Omental fat pad (tissue), 4 donors: Measurements from ENCODE around the gene NUDT13. TPM values are rescaled to one million over a fixed set of nuclear protein-coding genes. Genes with fewer than 3 reads are reported as not detected.

Experiments
- ATAC-seq: fragments of 150-250 bp; one replicate; pipeline ENCODE4 v1.9.1; 2016; ENCODE audit warnings: mild to moderate bottlenecking, moderate library complexity; ENCODE audit not compliant: low FRiP score
- DNase-seq: peaks from one replicate; pipeline ENCODE4 v3.0.0-alpha.2; 2019; ENCODE audit warnings: low spot score
- CTCF ChIP-seq, 3 donors: fragments of 450-650 bp; IDR thresholded peaks; one replicate each; pipeline ENCODE4 v1.5.1; 2016 to 2017; ENCODE audit warnings: antibody characterized with exemption in 3 of 3, mild to moderate bottlenecking in 3 of 3, moderate library complexity in 2 of 3
- total RNA-seq, 4 donors: library from RNA; depleted of rRNA; stranded (reverse); fragments of >200 nt; gene quantifications; one replicate each; pipeline ENCODE4 v1.1.0, GENCODE V29; 2016

Gene NUDT13
- total RNA-seq, 4 donors from 2014 or later: 1.6 to 2.4 (median 2.2) TPM

- TF ChIP-seq CTCF (IDR thresholded peaks at IDR 0.05): no peak
- ATAC-seq: peak; percentile 78
- DNase-seq: no peak
These were observed 33.7 kb upstream of the NUDT13 start for GRCh38 chr10:73076360-73077183.

DNA sequence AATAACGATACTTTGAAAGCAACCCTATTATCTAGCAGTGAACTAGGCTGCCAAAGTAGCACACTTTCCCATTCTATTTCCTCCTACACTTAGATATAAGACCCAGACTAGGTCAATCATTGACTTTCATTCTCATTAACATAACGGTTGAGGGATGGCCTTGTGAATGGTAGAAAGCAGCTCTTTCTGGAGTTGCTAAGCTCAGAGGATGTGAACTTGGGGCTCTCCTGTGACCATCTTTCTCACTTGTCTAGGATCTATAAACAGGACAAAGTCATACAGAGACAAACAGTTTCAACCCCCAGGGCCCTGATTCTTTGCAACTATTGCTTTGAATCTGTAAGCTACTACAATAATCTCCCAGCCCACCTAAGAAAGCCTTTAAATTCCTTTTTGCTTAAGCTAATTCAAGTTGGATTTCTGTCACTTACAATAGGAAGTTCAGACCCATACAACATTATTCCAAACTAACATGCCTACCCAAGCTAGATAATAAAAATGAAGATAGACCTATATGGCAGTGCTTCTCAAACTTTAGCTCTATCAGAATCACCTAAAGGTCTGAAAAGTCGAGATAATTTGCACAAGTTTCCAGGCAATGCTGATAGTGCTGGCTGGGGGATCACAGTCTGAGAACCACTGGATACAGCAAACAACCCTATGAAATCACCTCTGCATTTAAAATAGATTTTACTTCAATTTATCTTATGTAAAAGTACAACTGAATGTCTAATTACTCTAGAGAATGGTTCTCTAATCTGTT is 30.3 kb upstream of the NUDT13 start:
- no peak for DNase-seq
- no peak for ATAC-seq
- no peak for TF ChIP-seq CTCF (IDR thresholded peaks at IDR 0.05)

- DNase-seq (no peak), ATAC-seq (no peak)
- TF ChIP-seq CTCF (IDR thresholded peaks at IDR 0.05): no peak
These were observed 27.0 kb upstream of the NUDT13 start for GRCh38 chr10:73083221-73083620.

DNA sequence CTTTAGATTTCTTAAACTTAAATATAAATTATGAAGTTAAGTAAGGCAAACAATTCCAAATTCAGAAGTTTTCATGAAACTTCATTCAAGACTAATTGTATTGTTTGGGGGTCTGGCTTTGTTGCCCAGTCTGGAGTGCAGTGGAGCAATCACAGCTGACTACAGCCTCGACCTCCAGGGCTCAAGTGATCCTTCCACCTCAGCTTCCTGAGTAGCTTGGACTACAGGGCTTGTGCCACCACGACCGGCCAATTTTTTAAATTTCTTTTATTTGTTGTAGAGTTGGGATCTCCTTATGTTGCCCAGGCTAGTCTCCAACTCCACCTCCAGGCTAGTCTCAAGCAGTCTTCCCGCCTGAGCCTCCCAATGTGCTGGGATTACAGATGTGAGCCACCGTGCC is 26.0 kb upstream of the NUDT13 start:
- no peak for DNase-seq
- ATAC-seq: no peak
- TF ChIP-seq CTCF (IDR thresholded peaks at IDR 0.05): no peak

GRCh38 chr10:73086816-73087215 is 23.4 kb upstream of the NUDT13 start:
- DNase-seq: no peak
- no peak for ATAC-seq
- TF ChIP-seq CTCF (IDR thresholded peaks at IDR 0.05): no peak

DNA sequence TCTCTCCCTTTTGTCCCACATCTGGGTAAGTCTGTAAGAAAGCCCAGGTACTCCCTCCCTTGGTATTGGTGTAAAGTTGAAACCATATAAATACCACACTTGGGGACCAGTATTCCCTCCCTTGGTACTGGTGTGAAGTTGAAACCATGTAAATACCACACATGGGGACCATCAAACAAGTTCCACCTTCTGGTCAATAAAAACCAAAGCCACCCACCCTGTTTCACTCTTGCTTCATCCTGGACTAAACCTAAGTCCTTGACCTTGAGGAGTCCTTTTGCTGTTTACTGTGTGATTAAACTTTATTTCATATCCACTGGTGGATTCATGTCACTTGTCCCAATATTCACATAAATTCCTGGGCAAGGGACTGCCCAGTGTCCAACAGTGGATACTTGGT is 22.0 kb upstream of the NUDT13 start:
- no peak for DNase-seq
- no peak for TF ChIP-seq CTCF (IDR thresholded peaks at IDR 0.05)
- ATAC-seq: no peak
